ENCODE measurements around the gene LPCAT2. TPM values are rescaled to one million over a fixed set of nuclear protein-coding genes. Genes with fewer than 3 reads are reported as not detected.

Gene LPCAT2
- total and polyA plus RNA-seq, 2 experiments from 2014 or later: 7.8 to 23.8 TPM

DNA sequence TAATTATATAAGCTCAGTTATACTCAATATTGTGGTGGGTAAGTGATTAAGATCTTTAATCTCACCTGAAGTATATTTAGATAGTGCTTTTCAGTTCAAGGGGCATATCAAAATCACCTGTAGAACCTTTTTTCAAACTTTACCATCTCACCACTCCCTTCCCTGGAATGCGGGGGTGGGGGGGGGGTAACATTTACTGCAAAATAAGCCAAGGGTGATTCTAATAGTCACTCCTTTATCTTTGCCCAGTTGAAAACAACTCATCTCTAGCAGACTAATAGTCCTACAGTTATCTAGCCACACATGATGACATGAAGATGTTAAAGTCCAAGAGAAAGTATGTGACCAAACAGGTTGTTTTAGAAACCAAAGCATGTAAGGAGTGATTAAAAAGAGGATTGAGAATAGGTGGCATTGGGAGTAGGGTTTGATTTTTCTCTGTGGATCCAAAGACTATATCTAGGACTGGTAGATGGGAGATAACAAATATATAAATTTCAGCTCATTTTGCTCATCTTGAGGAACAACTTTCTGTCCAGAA, 21.5 kb downstream of the LPCAT2 start (continued):
- TF ChIP-seq CTCF (conservative IDR thresholded peaks at IDR 0.05; ENCODE audit: low read depth in 2 of 2): no peak
- TF ChIP-seq ZNF114 (CRISPR knock-in tag; IDR thresholded peaks at IDR 0.05): no peak
- TF ChIP-seq NANOG (IDR thresholded peaks at IDR 0.05; ENCODE audit: borderline replicate concordance): no peak
- TF ChIP-seq ZNF331 (CRISPR knock-in tag; IDR thresholded peaks at IDR 0.05; ENCODE audit: low read depth): no peak

GRCh38 chr16:55532227-55532626, 23.4 kb downstream of the LPCAT2 start:
- TF ChIP-seq JUNB (IDR thresholded peaks at IDR 0.05; ENCODE audit: unreplicated experiment): no peak
- no peak for TF ChIP-seq CREB1 (CRISPR knock-in tag; IDR thresholded peaks at IDR 0.05; ENCODE audit: low read depth)
- TF ChIP-seq ZNF331 (CRISPR knock-in tag; IDR thresholded peaks at IDR 0.05; ENCODE audit: low read depth): no peak
- no peak for TF ChIP-seq EZH2phosphoT487 (IDR thresholded peaks at IDR 0.05; ENCODE audit: unreplicated experiment)
- TF ChIP-seq NANOG (IDR thresholded peaks at IDR 0.05; ENCODE audit: borderline replicate concordance): no peak
- Histone ChIP-seq H3K36me3 (ENCODE audit: insufficient read depth) (no peaks in the 10 kb centered on the region), H3K79me2 (replicated peaks; ENCODE audit: insufficient read depth) (no peaks in the 10 kb centered on the region), H4K20me1 (replicated peaks; ENCODE audit: insufficient read depth) (no peaks in the 10 kb centered on the region), H3K27me3 (ENCODE audit: insufficient read depth) (no peaks in the 10 kb centered on the region), H3K27ac (ENCODE audit: low read depth) (no peak overlapping the region), H3K4me3 (no peak overlapping the region), H3K4me1 (ENCODE audit: insufficient read depth) (no peaks in the 10 kb centered on the region), H3K4me2 (no peak overlapping the region), H2AFZ (no peak overlapping the region), H3K9me2 (ENCODE audit: insufficient read depth) (no peaks in the 10 kb centered on the region), H3F3A (replicated peaks; ENCODE audit: low read depth) (no peaks in the 10 kb centered on the region)
- Mint-ChIP-seq H3K36me3 (ENCODE audit: low read depth) (no peaks in the 10 kb centered on the region), H3K27me3 (ENCODE audit: insufficient read depth, low read depth, poor library complexity) (peaks cover 2% of the 10 kb centered on the region), H3K9me3 (no peaks in the 10 kb centered on the region), H3K4me3 (no peak overlapping the region), H3K27ac (no peak overlapping the region; the same call in 1 of the 2 replicates), H3K4me1 (no peaks in the 10 kb centered on the region)
- no peak for DNase-seq (ENCODE audit: low spot score)
- no peak for ATAC-seq

- Mint-ChIP-seq H3K4me3 (no peak overlapping the region), H3K27me3 (ENCODE audit: insufficient read depth, low read depth, poor library complexity) (peaks cover 2% of the 10 kb centered on the region), H3K36me3 (ENCODE audit: low read depth) (no peaks in the 10 kb centered on the region), H3K4me1 (peaks cover 5% of the 10 kb centered on the region), H3K27ac (no peak overlapping the region), H3K9me3 (no peaks in the 10 kb centered on the region)
- no peaks in the 10 kb centered on the region for H4K20me1 ChIP-seq (replicated peaks; ENCODE audit: insufficient read depth)
- H2AFZ ChIP-seq: no peak overlapping the region
- 0 out of 2 replicates have a peak, but pooled peaks cover 5% of the 10 kb centered on the region for H3K4me1 ChIP-seq (ENCODE audit: insufficient read depth)
- no peaks in the 10 kb centered on the region for H3K27me3 ChIP-seq (ENCODE audit: insufficient read depth)
- H3K36me3 ChIP-seq (ENCODE audit: insufficient read depth): no peaks in the 10 kb centered on the region
- ATAC-seq (no peak), DNase-seq (ENCODE audit: low spot score) (no peak)
- H3K27ac ChIP-seq (ENCODE audit: low read depth): no peak overlapping the region
- H3K9me2 ChIP-seq (ENCODE audit: insufficient read depth): no peaks in the 10 kb centered on the region
- H3K79me2 ChIP-seq (replicated peaks; ENCODE audit: insufficient read depth): no peaks in the 10 kb centered on the region
- no peak overlapping the region for H3K4me3 ChIP-seq
- H3F3A ChIP-seq (replicated peaks; ENCODE audit: low read depth): no peaks in the 10 kb centered on the region
- H3K4me2 ChIP-seq: no peak overlapping the region
- no peak for TF ChIP-seq EZH2 (IDR thresholded peaks at IDR 0.05; ENCODE audit: low read depth, unreplicated experiment)
- TF ChIP-seq, protein P1, sequence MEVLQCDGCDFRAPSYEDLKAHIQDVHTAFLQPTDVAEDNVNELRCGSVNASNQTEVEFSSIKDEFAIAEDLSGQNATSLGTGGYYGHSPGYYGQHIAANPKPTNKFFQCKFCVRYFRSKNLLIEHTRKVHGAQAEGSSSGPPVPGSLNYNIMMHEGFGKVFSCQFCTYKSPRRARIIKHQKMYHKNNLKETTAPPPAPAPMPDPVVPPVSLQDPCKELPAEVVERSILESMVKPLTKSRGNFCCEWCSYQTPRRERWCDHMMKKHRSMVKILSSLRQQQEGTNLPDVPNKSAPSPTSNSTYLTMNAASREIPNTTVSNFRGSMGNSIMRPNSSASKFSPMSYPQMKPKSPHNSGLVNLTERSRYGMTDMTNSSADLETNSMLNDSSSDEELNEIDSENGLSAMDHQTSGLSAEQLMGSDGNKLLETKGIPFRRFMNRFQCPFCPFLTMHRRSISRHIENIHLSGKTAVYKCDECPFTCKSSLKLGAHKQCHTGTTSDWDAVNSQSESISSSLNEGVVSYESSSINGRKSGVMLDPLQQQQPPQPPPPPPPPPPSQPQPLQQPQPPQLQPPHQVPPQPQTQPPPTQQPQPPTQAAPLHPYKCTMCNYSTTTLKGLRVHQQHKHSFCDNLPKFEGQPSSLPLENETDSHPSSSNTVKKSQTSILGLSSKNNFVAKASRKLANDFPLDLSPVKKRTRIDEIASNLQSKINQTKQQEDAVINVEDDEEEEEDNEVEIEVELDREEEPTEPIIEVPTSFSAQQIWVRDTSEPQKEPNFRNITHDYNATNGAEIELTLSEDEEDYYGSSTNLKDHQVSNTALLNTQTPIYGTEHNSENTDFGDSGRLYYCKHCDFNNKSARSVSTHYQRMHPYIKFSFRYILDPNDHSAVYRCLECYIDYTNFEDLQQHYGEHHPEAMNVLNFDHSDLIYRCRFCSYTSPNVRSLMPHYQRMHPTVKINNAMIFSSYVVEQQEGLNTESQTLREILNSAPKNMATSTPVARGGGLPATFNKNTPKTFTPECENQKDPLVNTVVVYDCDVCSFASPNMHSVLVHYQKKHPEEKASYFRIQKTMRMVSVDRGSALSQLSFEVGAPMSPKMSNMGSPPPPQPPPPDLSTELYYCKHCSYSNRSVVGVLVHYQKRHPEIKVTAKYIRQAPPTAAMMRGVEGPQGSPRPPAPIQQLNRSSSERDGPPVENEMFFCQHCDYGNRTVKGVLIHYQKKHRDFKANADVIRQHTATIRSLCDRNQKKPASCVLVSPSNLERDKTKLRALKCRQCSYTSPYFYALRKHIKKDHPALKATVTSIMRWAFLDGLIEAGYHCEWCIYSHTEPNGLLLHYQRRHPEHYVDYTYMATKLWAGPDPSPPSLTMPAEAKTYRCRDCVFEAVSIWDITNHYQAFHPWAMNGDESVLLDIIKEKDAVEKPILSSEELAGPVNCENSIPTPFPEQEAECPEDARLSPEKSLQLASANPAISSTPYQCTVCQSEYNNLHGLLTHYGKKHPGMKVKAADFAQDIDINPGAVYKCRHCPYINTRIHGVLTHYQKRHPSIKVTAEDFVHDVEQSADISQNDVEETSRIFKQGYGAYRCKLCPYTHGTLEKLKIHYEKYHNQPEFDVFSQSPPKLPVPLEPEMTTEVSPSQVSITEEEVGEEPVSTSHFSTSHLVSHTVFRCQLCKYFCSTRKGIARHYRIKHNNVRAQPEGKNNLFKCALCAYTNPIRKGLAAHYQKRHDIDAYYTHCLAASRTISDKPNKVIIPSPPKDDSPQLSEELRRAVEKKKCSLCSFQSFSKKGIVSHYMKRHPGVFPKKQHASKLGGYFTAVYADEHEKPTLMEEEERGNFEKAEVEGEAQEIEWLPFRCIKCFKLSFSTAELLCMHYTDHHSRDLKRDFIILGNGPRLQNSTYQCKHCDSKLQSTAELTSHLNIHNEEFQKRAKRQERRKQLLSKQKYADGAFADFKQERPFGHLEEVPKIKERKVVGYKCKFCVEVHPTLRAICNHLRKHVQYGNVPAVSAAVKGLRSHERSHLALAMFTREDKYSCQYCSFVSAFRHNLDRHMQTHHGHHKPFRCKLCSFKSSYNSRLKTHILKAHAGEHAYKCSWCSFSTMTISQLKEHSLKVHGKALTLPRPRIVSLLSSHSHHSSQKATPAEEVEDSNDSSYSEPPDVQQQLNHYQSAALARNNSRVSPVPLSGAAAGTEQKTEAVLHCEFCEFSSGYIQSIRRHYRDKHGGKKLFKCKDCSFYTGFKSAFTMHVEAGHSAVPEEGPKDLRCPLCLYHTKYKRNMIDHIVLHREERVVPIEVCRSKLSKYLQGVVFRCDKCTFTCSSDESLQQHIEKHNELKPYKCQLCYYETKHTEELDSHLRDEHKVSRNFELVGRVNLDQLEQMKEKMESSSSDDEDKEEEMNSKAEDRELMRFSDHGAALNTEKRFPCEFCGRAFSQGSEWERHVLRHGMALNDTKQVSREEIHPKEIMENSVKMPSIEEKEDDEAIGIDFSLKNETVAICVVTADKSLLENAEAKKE (CRISPR knock-in tag; IDR thresholded peaks at IDR 0.05): no peak
- no peak for TF ChIP-seq ZNF331 (CRISPR knock-in tag; IDR thresholded peaks at IDR 0.05; ENCODE audit: low read depth)
- no peak for TF ChIP-seq EZH2phosphoT487 (IDR thresholded peaks at IDR 0.05; ENCODE audit: unreplicated experiment)
- no peak for TF ChIP-seq CREB1 (CRISPR knock-in tag; IDR thresholded peaks at IDR 0.05; ENCODE audit: low read depth)
- no peak for TF ChIP-seq ETS1 (IDR thresholded peaks at IDR 0.05)
Observed at GRCh38 chr16:55534756-55535155, 25.9 kb downstream of the LPCAT2 start.
